Fibroblast of pulmonary artery (primary cell): ENCODE measurements around the gene JMJD7.

ENCODE experiments used
- DNase-seq: peaks from one replicate; pipeline ENCODE4 v3.0.0-alpha.2; 2010; ENCODE audit warnings: low read depth
- H3K4me3 ChIP-seq: replicated peaks from 2 replicates; pipeline ENCODE4 v1.5.1; 2011; ENCODE audit warnings: low read depth, mild to moderate bottlenecking, control low read depth, low read length, moderate library complexity
- CTCF ChIP-seq: IDR thresholded peaks from 2 replicates; pipeline ENCODE4 v1.5.1; 2011; ENCODE audit warnings: mild to moderate bottlenecking, control low read depth, low read length, inconsistent platforms; ENCODE audit errors: missing control alignments

The JMJD7 gene

GRCh38 chr15:41849861-41850260, 22.0 kb downstream of the JMJD7 start:
- TF ChIP-seq CTCF, result no peak
- DNase-seq, result no peak
- H3K4me3 ChIP-seq, result no peak overlapping the region

GRCh38 chr15:41850482-41851166, 22.7 kb downstream of the JMJD7 start:
- DNase-seq, result no peak
- H3K4me3 ChIP-seq, result no peak overlapping the region
- TF ChIP-seq CTCF, result no peak

DNA sequence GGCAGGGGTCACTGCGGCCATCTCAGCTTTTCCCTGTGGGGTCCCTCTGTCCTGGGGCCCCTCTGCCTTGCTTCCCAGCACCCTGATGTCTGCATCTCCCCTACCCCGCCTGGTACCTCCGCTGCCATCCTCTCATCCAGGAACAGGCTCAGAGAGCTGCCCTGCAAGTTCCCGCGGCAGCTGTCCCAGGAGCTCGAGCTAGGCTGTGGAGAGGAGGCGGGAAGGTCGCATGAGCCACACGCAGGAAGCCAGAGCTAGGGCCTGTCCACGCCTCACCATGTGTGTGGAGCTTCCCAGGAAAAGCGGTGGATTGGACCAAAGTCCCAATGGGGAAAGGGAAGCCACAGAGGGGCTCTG, 23.3 kb downstream of the JMJD7 start:
- H3K4me3 ChIP-seq, result no peak overlapping the region
- no peak for TF ChIP-seq CTCF
- no peak for DNase-seq

GRCh38 chr15:41851755-41852370, 24.0 kb downstream of the JMJD7 start:
- no peak overlapping the region for H3K4me3 ChIP-seq
- no peak for DNase-seq
- no peak for TF ChIP-seq CTCF

GRCh38 chr15:41852736-41853590, 25.1 kb downstream of the JMJD7 start:
- TF ChIP-seq CTCF, result no peak
- H3K4me3 ChIP-seq, result no peak overlapping the region
- DNase-seq, result no peak

GRCh38 chr15:41853831-41854230, 25.9 kb downstream of the JMJD7 start:
- no peak for TF ChIP-seq CTCF
- H3K4me3 ChIP-seq, result no peak overlapping the region
- no peak for DNase-seq
